GM19372 (cell line): ENCODE data around the gene ATP6V1C2.

Experiments used
- ATAC-seq: cut with Tn5 transposase; IDR thresholded peaks from one replicate; pipeline ENCODE4 v1.9.1; 2021; ENCODE audit warnings: mild to moderate bottlenecking, low read depth, moderate library complexity; ENCODE audit not compliant: unreplicated experiment

The ATP6V1C2 gene

GRCh38 chr2:10721396-10722251, at the start of gene ATP6V1C2:
Gene ATP6V1C2, plus strand, starts transcription at chr2:10721630. Its CDS starts 1,220 bp downstream, at chr2:10722850.
- peak; percentile 72 for ATAC-seq

GRCh38 chr2:10675131-10675530, 46.3 kb upstream of the ATP6V1C2 start:
- ATAC-seq: no peak

- no peak for ATAC-seq
Measured at GRCh38 chr2:10678225-10678624, 43.2 kb upstream of the ATP6V1C2 start.

GRCh38 chr2:10680214-10680613, 41.2 kb upstream of the ATP6V1C2 start:
- no peak for ATAC-seq

GRCh38 chr2:10680957-10681356, 40.5 kb upstream of the ATP6V1C2 start:
- ATAC-seq: no peak

- no peak for ATAC-seq
Measured at GRCh38 chr2:10686176-10686730, 35.2 kb upstream of the ATP6V1C2 start.

GRCh38 chr2:10688921-10689807, 32.3 kb upstream of the ATP6V1C2 start:
- peak; percentile 18 for ATAC-seq

- ATAC-seq: no peak
Measured at GRCh38 chr2:10691521-10691920, 29.9 kb upstream of the ATP6V1C2 start.

- ATAC-seq: no peak
Measured at GRCh38 chr2:10700078-10700803, 21.2 kb upstream of the ATP6V1C2 start.

GRCh38 chr2:10704034-10704594, 17.3 kb upstream of the ATP6V1C2 start:
- ATAC-seq: no peak

GRCh38 chr2:10706033-10706432, 15.4 kb upstream of the ATP6V1C2 start:
- ATAC-seq: no peak

GRCh38 chr2:10707831-10708230, 13.6 kb upstream of the ATP6V1C2 start:
- no peak for ATAC-seq

- ATAC-seq: no peak
Measured at GRCh38 chr2:10709290-10709939, 12.0 kb upstream of the ATP6V1C2 start.

GRCh38 chr2:10712185-10712809, 9.1 kb upstream of the ATP6V1C2 start:
- no peak for ATAC-seq

GRCh38 chr2:10716581-10716980, 4.8 kb upstream of the ATP6V1C2 start:
- ATAC-seq: no peak

GRCh38 chr2:10717628-10718027, 3.8 kb upstream of the ATP6V1C2 start:
- ATAC-seq: no peak

- ATAC-seq: no peak
Measured at GRCh38 chr2:10720306-10720705, 1.1 kb upstream of the ATP6V1C2 start.

- no peak for ATAC-seq
Measured at GRCh38 chr2:10720947-10721395, 459 bp upstream of the ATP6V1C2 start.

GRCh38 chr2:10722252-10722825, 909 bp downstream of the ATP6V1C2 start:
- no peak for ATAC-seq
